Measurements from ENCODE around the gene CYP19A1.

The CYP19A1 gene

DNA sequence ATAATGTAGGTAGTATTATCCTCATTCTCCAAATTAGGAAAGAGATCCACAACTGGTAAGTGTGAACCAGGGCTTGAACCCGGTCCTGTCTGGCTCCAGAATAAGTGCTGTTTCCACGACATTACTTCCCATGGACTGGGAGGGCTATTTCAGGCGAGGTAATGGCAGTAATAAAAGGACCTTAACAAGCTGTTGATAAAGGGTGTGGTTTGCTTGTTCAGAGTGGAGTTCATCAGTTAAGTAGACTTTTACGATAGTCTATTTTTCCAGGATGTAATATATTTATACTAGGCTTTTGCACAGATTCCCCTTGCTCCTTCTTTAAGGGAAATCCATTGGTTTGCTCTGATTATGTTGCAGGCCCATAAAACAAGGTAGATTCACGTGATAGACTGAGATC is 155.3 kb downstream of the CYP19A1 start:
- no peak for TF ChIP-seq FOXM1 (IDR thresholded peaks at IDR 0.05; ENCODE audit: borderline replicate concordance, low read depth)
- TF ChIP-seq TEAD4 (IDR thresholded peaks at IDR 0.05) = no peak
- TF ChIP-seq CREB1 (IDR thresholded peaks at IDR 0.05; ENCODE audit: low read depth) = no peak
- TF ChIP-seq ZBTB7A (IDR thresholded peaks at IDR 0.05; ENCODE audit: low read depth) = no peak
- TF ChIP-seq, protein P1, sequence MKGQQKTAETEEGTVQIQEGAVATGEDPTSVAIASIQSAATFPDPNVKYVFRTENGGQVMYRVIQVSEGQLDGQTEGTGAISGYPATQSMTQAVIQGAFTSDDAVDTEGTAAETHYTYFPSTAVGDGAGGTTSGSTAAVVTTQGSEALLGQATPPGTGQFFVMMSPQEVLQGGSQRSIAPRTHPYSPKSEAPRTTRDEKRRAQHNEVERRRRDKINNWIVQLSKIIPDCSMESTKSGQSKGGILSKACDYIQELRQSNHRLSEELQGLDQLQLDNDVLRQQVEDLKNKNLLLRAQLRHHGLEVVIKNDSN (IDR thresholded peaks at IDR 0.05) = no peak
- TF ChIP-seq EGR1 (IDR thresholded peaks at IDR 0.05) = no peak
- TF ChIP-seq EP300 (IDR thresholded peaks at IDR 0.05; ENCODE audit: borderline replicate concordance) = no peak
- TF ChIP-seq TAF1 (IDR thresholded peaks at IDR 0.05; ENCODE audit: low read depth) = no peak
- TF ChIP-seq YY1 (IDR thresholded peaks at IDR 0.05; ENCODE audit: low read depth) = no peak
- no peak for TF ChIP-seq REST (IDR thresholded peaks at IDR 0.05; ENCODE audit: low read depth)
- TF ChIP-seq RAD21 (IDR thresholded peaks at IDR 0.05; ENCODE audit: low read depth) = no peak
- no peak for TF ChIP-seq MAX (IDR thresholded peaks at IDR 0.05)
- no peak for TF ChIP-seq NFIC (IDR thresholded peaks at IDR 0.05)
- TF ChIP-seq TCF12 (IDR thresholded peaks at IDR 0.05; ENCODE audit: low read depth) = no peak

DNA sequence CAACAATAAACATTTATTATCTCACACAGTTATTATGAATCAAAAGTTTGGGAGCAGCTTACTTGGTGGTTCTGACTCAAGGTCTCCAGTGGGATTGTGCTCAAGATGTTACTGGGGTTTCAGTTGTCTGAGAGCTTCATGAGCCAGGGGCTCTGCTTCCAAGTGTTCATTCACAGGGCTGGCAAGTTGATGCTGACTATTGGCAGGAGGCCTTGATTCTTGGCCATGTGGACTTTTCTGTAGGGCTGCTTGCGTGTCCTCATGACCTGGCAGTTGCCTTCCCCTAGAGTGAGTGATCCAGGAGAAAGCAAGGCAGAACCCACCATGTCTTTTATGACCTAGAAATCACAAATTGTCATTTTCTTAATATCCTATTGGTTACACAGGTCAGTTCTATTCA is 156.5 kb downstream of the CYP19A1 start:
- TF ChIP-seq TEAD4 (IDR thresholded peaks at IDR 0.05) (no peak), MAX (IDR thresholded peaks at IDR 0.05) (no peak), TCF12 (IDR thresholded peaks at IDR 0.05; ENCODE audit: low read depth) (no peak), YY1 (IDR thresholded peaks at IDR 0.05; ENCODE audit: low read depth) (no peak), CREB1 (IDR thresholded peaks at IDR 0.05; ENCODE audit: low read depth) (no peak), CEBPB (IDR thresholded peaks at IDR 0.05) (no peak), REST (IDR thresholded peaks at IDR 0.05; ENCODE audit: low read depth) (no peak), ZBTB7A (IDR thresholded peaks at IDR 0.05; ENCODE audit: low read depth) (no peak), EGR1 (IDR thresholded peaks at IDR 0.05) (no peak), NFIC (IDR thresholded peaks at IDR 0.05) (no peak), EP300 (IDR thresholded peaks at IDR 0.05; ENCODE audit: borderline replicate concordance) (no peak), FOXM1 (IDR thresholded peaks at IDR 0.05; ENCODE audit: borderline replicate concordance, low read depth) (no peak), RAD21 (IDR thresholded peaks at IDR 0.05; ENCODE audit: low read depth) (no peak)
- TF ChIP-seq, protein P1 (IDR thresholded peaks at IDR 0.05) = no peak

DNA sequence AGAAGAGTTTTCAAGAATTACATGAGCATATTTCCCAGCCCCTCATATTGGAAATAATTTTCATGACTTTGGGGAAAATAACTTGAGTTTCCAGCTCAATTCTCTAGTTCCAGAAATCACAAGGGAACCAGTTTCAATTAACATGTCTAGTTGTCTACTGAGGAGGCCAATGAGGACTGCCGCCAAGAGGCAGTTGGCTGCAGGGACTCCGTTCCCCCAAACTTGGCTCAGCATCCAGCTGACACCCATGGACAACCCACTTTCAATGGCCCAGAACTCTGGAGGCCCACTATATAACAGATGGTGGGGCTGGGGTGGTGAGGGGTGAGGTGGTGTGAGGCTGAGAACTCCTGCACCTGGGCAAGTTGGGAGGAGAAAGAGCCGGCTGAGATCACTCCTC is 157.2 kb downstream of the CYP19A1 start:
- TF ChIP-seq EP300 (IDR thresholded peaks at IDR 0.05; ENCODE audit: borderline replicate concordance) = no peak
- TF ChIP-seq REST (IDR thresholded peaks at IDR 0.05; ENCODE audit: low read depth) = no peak
- TF ChIP-seq TAF1 (IDR thresholded peaks at IDR 0.05; ENCODE audit: low read depth) = no peak
- no peak for TF ChIP-seq ZBTB7A (IDR thresholded peaks at IDR 0.05; ENCODE audit: low read depth)
- no peak for TF ChIP-seq CREB1 (IDR thresholded peaks at IDR 0.05; ENCODE audit: low read depth)
- TF ChIP-seq FOXM1 (IDR thresholded peaks at IDR 0.05; ENCODE audit: borderline replicate concordance, low read depth) = no peak
- TF ChIP-seq, protein P1 (IDR thresholded peaks at IDR 0.05) = no peak
- TF ChIP-seq CEBPB (IDR thresholded peaks at IDR 0.05) = no peak
- TF ChIP-seq RAD21 (IDR thresholded peaks at IDR 0.05; ENCODE audit: low read depth) = no peak
- TF ChIP-seq TEAD4 (IDR thresholded peaks at IDR 0.05) = no peak
- TF ChIP-seq NFIC (IDR thresholded peaks at IDR 0.05) = no peak
- TF ChIP-seq TCF12 (IDR thresholded peaks at IDR 0.05; ENCODE audit: low read depth) = no peak
- no peak for TF ChIP-seq YY1 (IDR thresholded peaks at IDR 0.05; ENCODE audit: low read depth)
- TF ChIP-seq EGR1 (IDR thresholded peaks at IDR 0.05) = no peak
- TF ChIP-seq MAX (IDR thresholded peaks at IDR 0.05) = no peak
